CD14-positive monocyte (primary cell): Measurements from ENCODE around the gene SERPINA3. TPM values are rescaled to one million over a fixed set of nuclear protein-coding genes. Genes with fewer than 3 reads are reported as not detected.

Experiments used
- DNase-seq, 3 donors: peaks; one replicate each; pipeline ENCODE4 v3.0.0-alpha.2; 2011 to 2022
- H2AFZ ChIP-seq: 2 replicates; pipeline ENCODE4 v1.6.0; 2012; ENCODE audit warnings: mild to moderate bottlenecking, low read depth, low read length, inconsistent platforms; ENCODE audit not compliant: insufficient read depth, poor library complexity, severe bottlenecking
- H3K27ac ChIP-seq, 2 donors: 1 replicate in 1 of 2; 2 replicates in 1 of 2; pipeline ENCODE4 v1.5.1; 2012 to 2013; ENCODE audit warnings: low read length in 2 of 2, control low read depth in 1 of 2, inconsistent platforms in 1 of 2, low read depth in 1 of 2, mild to moderate bottlenecking in 1 of 2
- H3K27me3 ChIP-seq, 2 donors: one replicate each; pipeline versions ENCODE4 v1.6.0 to v1.6.1; 2011 to 2013; ENCODE audit warnings: low read length in 2 of 2; ENCODE audit not compliant: control insufficient read depth in 2 of 2, insufficient read depth in 2 of 2
- H3K36me3 ChIP-seq, 2 donors: replicated peaks in 1 of 2; 1 replicate in 1 of 2; 2 replicates in 1 of 2; pipeline versions ENCODE4 v1.5.1 to v1.6.1; 2012 to 2013; ENCODE audit warnings: low read length in 2 of 2, control low read depth in 1 of 2, inconsistent platforms in 1 of 2, mild to moderate bottlenecking in 1 of 2; ENCODE audit not compliant: insufficient read depth in 2 of 2, control insufficient read depth in 1 of 2
- H3K4me1 ChIP-seq, 2 donors: 1 replicate in 1 of 2; 2 replicates in 1 of 2; pipeline versions ENCODE4 v1.5.1 to v1.6.1; 2012 to 2013; ENCODE audit warnings: low read length in 2 of 2, control low read depth in 1 of 2, inconsistent platforms in 1 of 2, mild to moderate bottlenecking in 1 of 2, moderate library complexity in 1 of 2; ENCODE audit not compliant: insufficient read depth in 2 of 2, control insufficient read depth in 1 of 2
- H3K4me2 ChIP-seq: replicated peaks from 2 replicates; pipeline ENCODE3; 2012; ENCODE audit warnings: low read length, moderate library complexity, mild to moderate bottlenecking; ENCODE audit not compliant: poor library complexity, severe bottlenecking; ENCODE audit errors: extremely low read depth
- H3K4me3 ChIP-seq, 3 experiments: fragments of 200-600 bp in 1 of 3; sonication (generic) in 1 of 3; replicated peaks in 1 of 3; 1 replicate in 2 of 3; 2 replicates in 1 of 3; pipeline ENCODE4 v1.5.1; 2011 to 2013; ENCODE audit warnings: low read length in 3 of 3, mild to moderate bottlenecking in 3 of 3, control low read depth in 2 of 3, low read depth in 2 of 3, inconsistent platforms in 1 of 3, moderate library complexity in 1 of 3
- H3K79me2 ChIP-seq: 2 replicates; pipeline ENCODE4 v1.6.0; 2012; ENCODE audit warnings: mild to moderate bottlenecking, control low read depth, inconsistent platforms, low read length, moderate library complexity; ENCODE audit not compliant: insufficient read depth
- H3K9ac ChIP-seq: 2 replicates; pipeline ENCODE4 v1.6.0; 2017; ENCODE audit warnings: low read length, mild to moderate bottlenecking; ENCODE audit not compliant: insufficient read depth, poor library complexity, severe bottlenecking
- H3K9me3 ChIP-seq, 2 donors: replicated peaks in 1 of 2; 1 replicate in 1 of 2; 2 replicates in 1 of 2; pipeline versions ENCODE4 v1.5.1 to v1.6.1; 2012 to 2013; ENCODE audit warnings: low read length in 2 of 2, control low read depth in 1 of 2; ENCODE audit not compliant: control insufficient read depth in 1 of 2, insufficient read depth in 1 of 2
- H4K20me1 ChIP-seq: 2 replicates; pipeline ENCODE4 v1.6.0; 2012; ENCODE audit warnings: mild to moderate bottlenecking, low read length, control low read depth, moderate library complexity; ENCODE audit not compliant: insufficient read depth
- H3K27ac Mint-ChIP-seq, 7 donors: one replicate each; pipeline ENCODE4 v1.8.0; 2020; ENCODE audit warnings: mild to moderate bottlenecking in 7 of 7, mixed read lengths in 7 of 7, moderate library complexity in 6 of 7, inconsistent platforms in 2 of 7
- H3K27me3 Mint-ChIP-seq, 3 donors: one replicate each; pipeline ENCODE4 v1.8.0; 2021 to 2022; ENCODE audit warnings: low read depth in 3 of 3, mild to moderate bottlenecking in 3 of 3, mixed read lengths in 3 of 3, moderate library complexity in 3 of 3, inconsistent platforms in 1 of 3
- H3K36me3 Mint-ChIP-seq, 2 donors: one replicate each; pipeline ENCODE4 v1.8.0; 2020; ENCODE audit warnings: mixed read lengths in 2 of 2, inconsistent platforms in 1 of 2, mild to moderate bottlenecking in 1 of 2
- H3K4me1 Mint-ChIP-seq: one replicate; pipeline ENCODE4 v1.8.0; 2020; ENCODE audit warnings: mild to moderate bottlenecking, mixed read lengths
- H3K4me3 Mint-ChIP-seq, 2 donors: one replicate each; pipeline ENCODE4 v1.8.0; 2020; ENCODE audit warnings: mild to moderate bottlenecking in 2 of 2, mixed read lengths in 2 of 2, moderate library complexity in 1 of 2
- H3K9me3 Mint-ChIP-seq, 7 donors: one replicate each; pipeline ENCODE4 v1.8.0; 2020 to 2022; ENCODE audit warnings: mixed read lengths in 7 of 7, mild to moderate bottlenecking in 6 of 7, moderate library complexity in 6 of 7, inconsistent platforms in 2 of 7
- WGBS: methylation state at CpG from one replicate; pipeline ENCODE4 v1.1.5; 2013; ENCODE audit warnings: missing lambda C conversion rate; ENCODE audit not compliant: insufficient coverage; 5-methylcytosine and 5-hydroxymethylcytosine counted together
- intact Hi-C, 2 donors: fragments of 100-400 bp; cut with micrococcal nuclease; formaldehyde crosslinking; loops; one replicate each; pipeline versions ENCODE4 v1.15.0 to v1.15.1; 2023
- polyA plus RNA-seq, 3 donors: library from polyadenylated mRNA; depleted of rRNA in 1 of 3; unstranded in 2 of 3; stranded (reverse) in 1 of 3; fragments of 300-500 nt in 2 of 3; fragments of >200 nt in 1 of 3; fragmentation: Illumina TruSeq in 2 of 3; gene quantifications; 1 replicate in 2 of 3; 2 replicates in 1 of 3; pipeline ENCODE4 v1.2.3, GENCODE V29; 2012 to 2021
- TF ChIP-seq, protein P1 (sequence below): fragments of 200-600 bp; IDR thresholded peaks from one replicate; pipeline ENCODE4 v1.8.0; 2022; ENCODE audit warnings: antibody characterized with exemption, mild to moderate bottlenecking

The SERPINA3 gene
- polyA plus RNA-seq, 3 donors: not detected

DNA sequence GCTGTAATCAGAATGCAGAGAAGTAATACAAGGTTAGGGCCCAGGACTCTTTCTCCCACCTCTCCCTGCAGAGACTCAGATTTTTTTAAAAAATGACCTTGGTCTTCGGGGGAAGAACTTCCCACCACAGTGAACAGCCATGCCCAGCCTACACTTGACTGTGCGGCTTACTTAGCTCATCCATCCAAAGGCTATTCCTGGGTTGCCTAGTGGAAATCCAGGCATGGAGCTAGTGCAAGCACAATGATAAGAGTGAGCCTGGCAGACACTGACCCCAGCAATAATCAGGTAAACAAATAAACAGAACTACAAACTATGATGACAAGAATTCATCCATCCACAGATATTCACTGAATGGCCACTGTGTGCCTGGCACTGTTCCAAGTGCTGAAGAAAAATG lies 16.3 kb upstream of the SERPINA3 start:
- Mint-ChIP-seq H3K36me3 (no peaks in the 10 kb centered on the region), H3K27me3 (peaks cover 5 to 9% (median 6%) of the 10 kb centered on the region in 3 donors), H3K9me3 (peaks cover 0 to 2% (median 0%) of the 10 kb centered on the region in 7 donors), H3K27ac (no peak overlapping the region), H3K4me1 (no peaks in the 10 kb centered on the region), H3K4me3 (no peak overlapping the region)
- Histone ChIP-seq H3K36me3 (no peaks in the 10 kb centered on the region), H3K27ac (no peak overlapping the region), H3K4me1 (no peaks in the 10 kb centered on the region), H3K9me3 (no peaks in the 10 kb centered on the region), H3K4me3 (no peak overlapping the region), H3K27me3 (no peaks in the 10 kb centered on the region), H3K79me2 (no peaks in the 10 kb centered on the region), H4K20me1 (no peaks in the 10 kb centered on the region), H3K4me2 (no peak overlapping the region), H3K9ac (no peak overlapping the region), H2AFZ (no peak overlapping the region)
- TF ChIP-seq, protein P1, sequence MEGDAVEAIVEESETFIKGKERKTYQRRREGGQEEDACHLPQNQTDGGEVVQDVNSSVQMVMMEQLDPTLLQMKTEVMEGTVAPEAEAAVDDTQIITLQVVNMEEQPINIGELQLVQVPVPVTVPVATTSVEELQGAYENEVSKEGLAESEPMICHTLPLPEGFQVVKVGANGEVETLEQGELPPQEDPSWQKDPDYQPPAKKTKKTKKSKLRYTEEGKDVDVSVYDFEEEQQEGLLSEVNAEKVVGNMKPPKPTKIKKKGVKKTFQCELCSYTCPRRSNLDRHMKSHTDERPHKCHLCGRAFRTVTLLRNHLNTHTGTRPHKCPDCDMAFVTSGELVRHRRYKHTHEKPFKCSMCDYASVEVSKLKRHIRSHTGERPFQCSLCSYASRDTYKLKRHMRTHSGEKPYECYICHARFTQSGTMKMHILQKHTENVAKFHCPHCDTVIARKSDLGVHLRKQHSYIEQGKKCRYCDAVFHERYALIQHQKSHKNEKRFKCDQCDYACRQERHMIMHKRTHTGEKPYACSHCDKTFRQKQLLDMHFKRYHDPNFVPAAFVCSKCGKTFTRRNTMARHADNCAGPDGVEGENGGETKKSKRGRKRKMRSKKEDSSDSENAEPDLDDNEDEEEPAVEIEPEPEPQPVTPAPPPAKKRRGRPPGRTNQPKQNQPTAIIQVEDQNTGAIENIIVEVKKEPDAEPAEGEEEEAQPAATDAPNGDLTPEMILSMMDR: no peak
- 100% methylated on average over 1 of the region's 2 CpGs for WGBS
- intact Hi-C loops: no loop called here
- no peak for DNase-seq

DNA sequence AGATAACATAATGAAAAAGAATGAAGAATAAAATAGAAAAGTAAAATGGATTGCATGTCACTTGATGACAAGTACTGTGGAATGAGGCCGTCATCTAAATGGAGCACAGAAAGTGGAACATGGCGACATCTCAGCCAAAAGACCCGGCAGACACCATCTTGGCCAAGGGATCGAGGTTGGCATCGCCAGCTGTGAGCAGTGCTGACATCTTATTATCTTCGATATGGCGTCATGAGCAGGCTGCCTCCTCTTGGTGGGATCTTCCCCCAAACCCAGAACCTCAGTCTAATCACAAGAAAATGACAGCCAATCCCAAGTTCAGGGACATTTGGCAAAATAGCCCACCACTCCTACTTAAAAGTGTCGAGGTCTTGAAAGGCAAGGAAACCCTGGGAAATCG lies 15.8 kb upstream of the SERPINA3 start:
- Mint-ChIP-seq H3K27me3 (peaks cover 5 to 9% (median 7%) of the 10 kb centered on the region in 3 donors), H3K4me3 (no peak overlapping the region), H3K36me3 (no peaks in the 10 kb centered on the region), H3K27ac (peak overlapping the region in 1 of 7 donors; percentile 30), H3K4me1 (no peaks in the 10 kb centered on the region), H3K9me3 (peaks cover 0 to under 1% (median 0%) of the 10 kb centered on the region in 7 donors)
- Histone ChIP-seq H3K4me1 (no peaks in the 10 kb centered on the region), H3K4me2 (no peak overlapping the region), H3K4me3 (no peak overlapping the region), H2AFZ (no peak overlapping the region), H3K9ac (no peak overlapping the region), H3K79me2 (no peaks in the 10 kb centered on the region), H3K36me3 (no peaks in the 10 kb centered on the region), H3K27ac (no peak overlapping the region), H4K20me1 (no peaks in the 10 kb centered on the region), H3K9me3 (no peaks in the 10 kb centered on the region), H3K27me3 (no peaks in the 10 kb centered on the region)
- intact Hi-C loops: no loop called here
- TF ChIP-seq, protein P1: no peak
- DNase-seq: no peak
- WGBS: 84% methylated on average over 8 of the region's 9 CpGs
